Neural progenitor cell (in vitro differentiated cells): ENCODE measurements around the gene WEE1.
A peak's percentile ranks its signal among the peaks of the same experiment; 100 is the strongest.

Experiments used
- CTCF ChIP-seq: fragments of 200-600 bp; sonication (generic); IDR thresholded peaks from 2 replicates; pipeline ENCODE4 v1.5.1; 2017; ENCODE audit warnings: antibody characterized with exemption, mild to moderate bottlenecking
- EZH2 ChIP-seq: fragments of 200-600 bp; sonication (generic); IDR thresholded peaks from 2 replicates; pipeline ENCODE4 v1.6.1; 2017; ENCODE audit warnings: antibody characterized with exemption, mild to moderate bottlenecking, moderate library complexity
- EZH2phosphoT487 ChIP-seq: fragments of 200-600 bp; sonication (generic); IDR thresholded peaks from 2 replicates; pipeline ENCODE4 v1.6.1; 2017; ENCODE audit warnings: antibody characterized with exemption

GRCh38 chr11:9613830-9614762, 40.6 kb downstream of the WEE1 start:
- TF ChIP-seq CTCF (peak; percentile 75), EZH2phosphoT487 (peak; percentile 27), EZH2 (peak; percentile 31)
